Measurements from ENCODE around the gene C8A. TPM values are rescaled to one million over a fixed set of nuclear protein-coding genes. Genes with fewer than 3 reads are reported as not detected.

Gene C8A
- total RNA-seq, result not detected

- H3K4me3 ChIP-seq, result no peak within 1 kb of the TSS
- no peaks in the 10 kb centered on the region for H3K4me1 ChIP-seq
- WGBS, 2 donors, result 58 to 69% methylated on average over 3 of the region's 3 CpGs
- H3K36me3 ChIP-seq, result no peaks in the 10 kb centered on the region
- DNase-seq (ENCODE audit: low spot score in 2 of 2), result no peak
- TF ChIP-seq POLR2A (IDR thresholded peaks at IDR 0.05) (no peak), EP300 (IDR thresholded peaks at IDR 0.05) (no peak), CTCF (IDR thresholded peaks at IDR 0.05) (no peak)
- no peak within 1 kb of the TSS for H3K27ac ChIP-seq
- H3K27me3 ChIP-seq, result no peaks in the 10 kb centered on the region
- H3K9me3 ChIP-seq, result no peaks in the 10 kb centered on the region
These were observed at the start of gene C8A for GRCh38 chr1:56854521-56855099. C8A (plus strand) TSS chr1:56854797; CDS start chr1:56854902, 105 bp downstream.

- no peak for DNase-seq (ENCODE audit: low spot score in 2 of 2)
- H3K4me1 ChIP-seq, result no peaks in the 10 kb centered on the region
- no peaks in the 10 kb centered on the region for H3K27me3 ChIP-seq
- no peak overlapping the region for H3K27ac ChIP-seq
- no peak overlapping the region for H3K4me3 ChIP-seq
- no peaks in the 10 kb centered on the region for H3K36me3 ChIP-seq
- TF ChIP-seq EP300 (IDR thresholded peaks at IDR 0.05), result no peak
- no peak for TF ChIP-seq CTCF (IDR thresholded peaks at IDR 0.05)
- no peak for TF ChIP-seq POLR2A (IDR thresholded peaks at IDR 0.05)
- WGBS, 2 donors, result 35 to 41% methylated on average over 3 of the region's 3 CpGs
- H3K9me3 ChIP-seq, result no peaks in the 10 kb centered on the region
These were observed 47.8 kb upstream of the C8A start for GRCh38 chr1:56806804-56807203.

GRCh38 chr1:56808410-56808809 lies 46.2 kb upstream of the C8A start:
- 79 to 81% methylated on average over 1 of the region's 1 CpG for WGBS, 2 donors
- DNase-seq (ENCODE audit: low spot score in 2 of 2), result no peak
- Histone ChIP-seq H3K4me3 (no peak overlapping the region), H3K9me3 (no peaks in the 10 kb centered on the region), H3K4me1 (no peaks in the 10 kb centered on the region), H3K36me3 (no peaks in the 10 kb centered on the region), H3K27ac (no peak overlapping the region), H3K27me3 (peaks cover 0 to 5% of the 10 kb centered on the region in 2 donors)
- TF ChIP-seq EP300 (IDR thresholded peaks at IDR 0.05) (no peak), CTCF (IDR thresholded peaks at IDR 0.05) (no peak), POLR2A (IDR thresholded peaks at IDR 0.05) (no peak)

GRCh38 chr1:56811331-56811730 lies 43.3 kb upstream of the C8A start:
- no peak for TF ChIP-seq CTCF (IDR thresholded peaks at IDR 0.05)
- no peak for TF ChIP-seq POLR2A (IDR thresholded peaks at IDR 0.05)
- no peak for TF ChIP-seq EP300 (IDR thresholded peaks at IDR 0.05)
- H3K27me3 ChIP-seq, result peaks cover 0 to 5% of the 10 kb centered on the region in 2 donors
- H3K4me3 ChIP-seq, result no peak overlapping the region
- H3K27ac ChIP-seq, result no peak overlapping the region
- DNase-seq (ENCODE audit: low spot score in 2 of 2), result no peak
- H3K36me3 ChIP-seq, result no peaks in the 10 kb centered on the region
- peaks cover 0 to 13% (median 0%) of the 10 kb centered on the region in 4 donors for H3K9me3 ChIP-seq
- WGBS, 2 donors, result 59 to 65% methylated on average over 2 of the region's 2 CpGs
- H3K4me1 ChIP-seq, result no peaks in the 10 kb centered on the region

- Histone ChIP-seq H3K4me1 (peaks cover 0 to 3% (median 0%) of the 10 kb centered on the region in 4 donors), H3K36me3 (no peaks in the 10 kb centered on the region), H3K27ac (no peak overlapping the region), H3K4me3 (no peak overlapping the region), H3K27me3 (peaks cover 0 to 5% of the 10 kb centered on the region in 2 donors), H3K9me3 (peaks cover 0 to 13% (median 0%) of the 10 kb centered on the region in 4 donors)
- no peak for TF ChIP-seq CTCF (IDR thresholded peaks at IDR 0.05)
- TF ChIP-seq EP300 (IDR thresholded peaks at IDR 0.05), result no peak
- no peak for TF ChIP-seq POLR2A (IDR thresholded peaks at IDR 0.05)
- 92 to 97% methylated on average over 2 of the region's 2 CpGs for WGBS, 2 donors
- no peak for DNase-seq (ENCODE audit: low spot score in 2 of 2)
These were observed 40.4 kb upstream of the C8A start for GRCh38 chr1:56814205-56814604.
